Measurements from ENCODE around the gene TTC21A. TPM values are rescaled to one million over a fixed set of nuclear protein-coding genes. Genes with fewer than 3 reads are reported as not detected.

Gene TTC21A
- total RNA-seq, 1 donor from 2014 or later, result 12.3 TPM

GRCh38 chr3:39099738-39100499 is 7.6 kb upstream of the TTC21A start:
- peaks cover 8% of the 10 kb centered on the region for H3K4me1 Mint-ChIP-seq
- H3K9me3 Mint-ChIP-seq, result no peaks in the 10 kb centered on the region
- DNase-seq (ENCODE audit: low spot score in 2 of 2, unreplicated experiment in 2 of 2), result no peak
- H3K27me3 Mint-ChIP-seq (ENCODE audit: low read depth), result no peaks in the 10 kb centered on the region
- H3K27ac Mint-ChIP-seq, result no peak overlapping the region
- H3K4me3 Mint-ChIP-seq, result no peak overlapping the region
- peaks cover 10% of the 10 kb centered on the region for H3K36me3 Mint-ChIP-seq
- TF ChIP-seq, protein P1, sequence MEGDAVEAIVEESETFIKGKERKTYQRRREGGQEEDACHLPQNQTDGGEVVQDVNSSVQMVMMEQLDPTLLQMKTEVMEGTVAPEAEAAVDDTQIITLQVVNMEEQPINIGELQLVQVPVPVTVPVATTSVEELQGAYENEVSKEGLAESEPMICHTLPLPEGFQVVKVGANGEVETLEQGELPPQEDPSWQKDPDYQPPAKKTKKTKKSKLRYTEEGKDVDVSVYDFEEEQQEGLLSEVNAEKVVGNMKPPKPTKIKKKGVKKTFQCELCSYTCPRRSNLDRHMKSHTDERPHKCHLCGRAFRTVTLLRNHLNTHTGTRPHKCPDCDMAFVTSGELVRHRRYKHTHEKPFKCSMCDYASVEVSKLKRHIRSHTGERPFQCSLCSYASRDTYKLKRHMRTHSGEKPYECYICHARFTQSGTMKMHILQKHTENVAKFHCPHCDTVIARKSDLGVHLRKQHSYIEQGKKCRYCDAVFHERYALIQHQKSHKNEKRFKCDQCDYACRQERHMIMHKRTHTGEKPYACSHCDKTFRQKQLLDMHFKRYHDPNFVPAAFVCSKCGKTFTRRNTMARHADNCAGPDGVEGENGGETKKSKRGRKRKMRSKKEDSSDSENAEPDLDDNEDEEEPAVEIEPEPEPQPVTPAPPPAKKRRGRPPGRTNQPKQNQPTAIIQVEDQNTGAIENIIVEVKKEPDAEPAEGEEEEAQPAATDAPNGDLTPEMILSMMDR (IDR thresholded peaks at IDR 0.05; ENCODE audit: unreplicated experiment), result no peak

GRCh38 chr3:39100500-39100886 is 7.0 kb upstream of the TTC21A start:
- DNase-seq (ENCODE audit: low spot score in 2 of 2, unreplicated experiment in 2 of 2), result no peak
- Mint-ChIP-seq H3K4me1 (peaks cover 14% of the 10 kb centered on the region), H3K27me3 (ENCODE audit: low read depth) (no peaks in the 10 kb centered on the region), H3K4me3 (no peak overlapping the region), H3K36me3 (peaks cover 5% of the 10 kb centered on the region), H3K9me3 (no peaks in the 10 kb centered on the region), H3K27ac (peak overlapping the region; percentile 34)
- TF ChIP-seq, protein P1 (IDR thresholded peaks at IDR 0.05; ENCODE audit: unreplicated experiment), result no peak

- TF ChIP-seq, protein P1 (IDR thresholded peaks at IDR 0.05; ENCODE audit: unreplicated experiment), result peak; percentile 22
- Mint-ChIP-seq H3K36me3 (peaks cover 2% of the 10 kb centered on the region), H3K4me1 (peaks cover 21% of the 10 kb centered on the region), H3K27me3 (ENCODE audit: low read depth) (no peaks in the 10 kb centered on the region), H3K4me3 (no peak overlapping the region), H3K27ac (no peak overlapping the region), H3K9me3 (no peaks in the 10 kb centered on the region)
- no peak for DNase-seq (ENCODE audit: low spot score in 2 of 2, unreplicated experiment in 2 of 2)
These were observed 6.3 kb upstream of the TTC21A start for GRCh38 chr3:39101022-39101689.

DNA sequence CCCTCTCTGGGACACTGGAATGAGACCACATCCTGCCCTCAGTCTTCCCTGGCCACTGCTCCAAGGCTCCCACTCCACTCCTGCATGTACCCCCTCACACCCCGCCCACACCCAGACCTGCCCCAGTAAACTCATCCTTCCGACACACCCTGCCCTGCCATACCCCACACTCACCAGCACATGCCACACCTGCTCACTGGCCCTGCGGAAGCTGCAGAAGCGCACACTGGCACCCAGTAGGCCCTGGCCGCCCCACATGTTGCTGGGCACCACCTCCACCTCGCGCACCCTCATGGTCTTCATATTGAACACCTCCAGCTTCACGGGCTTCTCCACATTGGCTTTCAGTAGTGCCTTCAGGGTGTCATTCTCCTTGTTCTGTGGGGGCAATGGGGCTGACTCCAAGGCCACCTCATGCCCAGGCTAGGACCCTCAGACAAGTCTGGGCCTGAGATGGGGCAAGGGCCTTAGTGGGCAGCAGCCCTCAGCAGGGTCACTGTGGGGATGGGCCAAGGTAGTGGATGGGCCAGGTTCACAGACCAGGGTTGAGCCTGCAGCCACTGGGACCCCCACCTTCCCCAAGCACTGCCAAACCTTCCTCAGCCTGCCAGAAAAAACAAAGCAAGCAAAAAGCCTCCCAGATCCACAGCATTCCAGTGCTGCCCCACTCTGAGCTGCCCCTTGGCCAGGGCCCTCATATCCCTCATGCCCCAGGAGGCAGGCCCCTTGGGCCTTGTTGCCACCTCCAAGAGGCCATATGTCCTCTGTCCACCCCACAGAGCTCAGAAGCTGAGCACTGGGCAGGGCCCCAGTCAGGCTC is 4.8 kb upstream of the TTC21A start:
- H3K9me3 Mint-ChIP-seq, result no peaks in the 10 kb centered on the region
- no peak for DNase-seq (ENCODE audit: low spot score in 2 of 2, unreplicated experiment in 2 of 2)
- peaks cover 22% of the 10 kb centered on the region for H3K4me1 Mint-ChIP-seq
- no peaks in the 10 kb centered on the region for H3K36me3 Mint-ChIP-seq
- no peak overlapping the region for H3K4me3 Mint-ChIP-seq
- H3K27me3 Mint-ChIP-seq (ENCODE audit: low read depth), result no peaks in the 10 kb centered on the region
- TF ChIP-seq, protein P1 (IDR thresholded peaks at IDR 0.05; ENCODE audit: unreplicated experiment), result no peak
- no peak overlapping the region for H3K27ac Mint-ChIP-seq

GRCh38 chr3:39103324-39103693 is 4.2 kb upstream of the TTC21A start:
- H3K27ac Mint-ChIP-seq, result peak overlapping the region; percentile 25
- no peak overlapping the region for H3K4me3 Mint-ChIP-seq
- no peaks in the 10 kb centered on the region for H3K27me3 Mint-ChIP-seq (ENCODE audit: low read depth)
- no peaks in the 10 kb centered on the region for H3K36me3 Mint-ChIP-seq
- H3K4me1 Mint-ChIP-seq, result peaks cover 28% of the 10 kb centered on the region
- no peaks in the 10 kb centered on the region for H3K9me3 Mint-ChIP-seq
- DNase-seq (ENCODE audit: low spot score in 2 of 2, unreplicated experiment in 2 of 2), result no peak
- TF ChIP-seq, protein P1 (IDR thresholded peaks at IDR 0.05; ENCODE audit: unreplicated experiment), result no peak
